IgD-negative memory B cell (primary cell): ENCODE results near the gene GMPR. TPM values are rescaled to one million over a fixed set of nuclear protein-coding genes. Genes with fewer than 3 reads are reported as not detected.
"Not testable (repeated sequence)": the region's sequence is repeated elsewhere in the genome, so short reads cannot be mapped to it uniquely, and the experiment has no call there.

Source experiments
- H3K27ac Mint-ChIP-seq, 3 donors: one replicate each; pipeline ENCODE4 v1.8.0; 2020 to 2022; ENCODE audit warnings: mild to moderate bottlenecking in 3 of 3, mixed read lengths in 3 of 3, moderate library complexity in 1 of 3
- H3K27me3 Mint-ChIP-seq: one replicate; pipeline ENCODE4 v1.8.0; 2021; ENCODE audit warnings: mixed read lengths
- H3K36me3 Mint-ChIP-seq: one replicate; pipeline ENCODE4 v1.8.0; 2020; ENCODE audit warnings: mild to moderate bottlenecking, mixed read lengths
- H3K4me1 Mint-ChIP-seq, 3 donors: one replicate each; pipeline ENCODE4 v1.8.0; 2020 to 2022; ENCODE audit warnings: mixed read lengths in 3 of 3, mild to moderate bottlenecking in 1 of 3
- H3K4me3 Mint-ChIP-seq, 4 donors: one replicate each; pipeline ENCODE4 v1.8.0; 2020 to 2022; ENCODE audit warnings: mild to moderate bottlenecking in 4 of 4, mixed read lengths in 4 of 4, moderate library complexity in 3 of 4
- H3K9me3 Mint-ChIP-seq, 3 donors: one replicate each; pipeline ENCODE4 v1.8.0; 2020 to 2021; ENCODE audit warnings: mixed read lengths in 3 of 3, mild to moderate bottlenecking in 1 of 3
- polyA plus RNA-seq: library from polyadenylated mRNA; unstranded; fragments of 300-500 nt; fragmentation: Illumina TruSeq; gene quantifications from one replicate; pipeline ENCODE4 v1.2.3, GENCODE V29; 2021

GMPR gene
- polyA plus RNA-seq, 1 donor from 2014 or later, result 1.3 TPM

- no peak overlapping the region for H3K27ac Mint-ChIP-seq
- H3K4me3 Mint-ChIP-seq, result no peak overlapping the region
- peaks cover 2% of the 10 kb centered on the region for H3K36me3 Mint-ChIP-seq
- no peaks in the 10 kb centered on the region for H3K9me3 Mint-ChIP-seq
- H3K4me1 Mint-ChIP-seq, result peaks cover 0 to 3% (median 3%) of the 10 kb centered on the region in 3 donors
- H3K27me3 Mint-ChIP-seq, result peaks cover 20% of the 10 kb centered on the region
Observed at GRCh38 chr6:16212276-16212675, 26.1 kb upstream of the GMPR start.

DNA sequence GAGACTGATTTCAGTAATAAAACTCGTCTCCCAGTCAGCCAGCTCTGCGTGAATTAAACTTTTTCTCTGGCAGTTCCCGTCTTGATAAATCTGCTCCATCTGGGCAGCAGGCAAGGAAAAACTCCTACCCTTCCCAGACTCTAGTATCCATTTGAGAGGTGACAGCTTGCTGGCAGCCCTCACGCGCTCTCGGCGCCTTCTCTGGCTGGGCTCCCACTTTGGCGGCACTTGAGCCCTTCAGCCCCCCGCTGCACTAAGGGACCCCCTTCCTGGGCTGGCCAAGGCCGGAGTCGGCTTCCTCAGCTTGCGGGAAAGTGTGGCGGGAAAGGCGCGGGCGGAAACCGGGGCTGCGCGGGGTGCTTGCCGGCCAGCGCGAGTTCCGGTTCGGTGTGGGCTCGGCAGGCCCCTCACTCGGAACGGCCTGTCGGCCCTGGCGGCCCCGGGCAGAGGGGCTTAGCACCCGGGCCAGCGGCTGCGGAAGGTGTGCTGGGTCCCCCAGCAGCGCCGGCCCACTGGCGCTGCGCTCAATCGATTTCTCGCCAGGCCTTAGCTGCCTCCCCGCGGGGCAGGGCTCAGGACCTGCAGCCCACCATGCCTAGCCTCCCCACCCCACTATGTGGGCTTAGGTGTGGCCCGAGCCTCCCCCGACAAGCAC lies 21.8 kb upstream of the GMPR start:
- Mint-ChIP-seq H3K36me3 (no peaks in the 10 kb centered on the region), H3K27me3 (peaks cover 30% of the 10 kb centered on the region), H3K4me1 (peaks cover 0 to 17% (median 10%) of the 10 kb centered on the region in 3 donors), H3K9me3 (no peaks in the 10 kb centered on the region), H3K27ac (no peak overlapping the region), H3K4me3 (no peak overlapping the region)

GRCh38 chr6:16217156-16217721 lies 21.1 kb upstream of the GMPR start:
- Mint-ChIP-seq H3K9me3 (no peaks in the 10 kb centered on the region), H3K4me3 (no peak overlapping the region), H3K27me3 (peaks cover 29% of the 10 kb centered on the region), H3K27ac (no peak overlapping the region), H3K36me3 (no peaks in the 10 kb centered on the region), H3K4me1 (peaks cover 0 to 17% (median 10%) of the 10 kb centered on the region in 3 donors)

DNA sequence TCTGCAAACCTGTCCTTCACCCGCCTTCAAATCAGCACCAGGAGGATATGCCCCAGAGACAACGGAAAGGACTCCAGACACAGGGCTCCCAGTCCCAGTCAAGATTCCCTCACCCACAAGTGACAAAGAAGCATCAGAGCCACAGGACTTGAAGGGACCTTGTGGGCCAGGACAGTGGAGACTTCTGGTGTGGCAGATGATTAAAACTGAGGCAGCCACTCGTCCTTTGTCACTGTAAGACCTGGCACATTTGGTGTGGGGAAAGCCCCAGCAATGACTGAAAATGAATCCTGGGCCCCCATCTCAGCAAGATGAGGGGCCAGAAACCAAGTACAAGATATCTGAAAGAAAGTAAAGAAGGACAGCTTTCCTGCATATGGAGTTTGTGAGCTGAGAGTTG lies 15.6 kb upstream of the GMPR start:
- Mint-ChIP-seq H3K4me3 (no peak overlapping the region), H3K27me3 (peaks cover 28% of the 10 kb centered on the region), H3K4me1 (peaks cover 0 to 10% (median 6%) of the 10 kb centered on the region in 3 donors), H3K9me3 (peaks cover 0 to 2% (median 0%) of the 10 kb centered on the region in 3 donors), H3K27ac (no peak overlapping the region), H3K36me3 (no peaks in the 10 kb centered on the region)

- Mint-ChIP-seq H3K36me3 (no peaks in the 10 kb centered on the region), H3K4me1 (peaks cover 0 to 10% (median 6%) of the 10 kb centered on the region in 3 donors), H3K4me3 (peak overlapping the region in 1 of 4 donors; percentile 25), H3K27me3 (peaks cover 25% of the 10 kb centered on the region), H3K9me3 (peaks cover 0 to 2% (median 0%) of the 10 kb centered on the region in 3 donors), H3K27ac (no peak overlapping the region)
Observed at GRCh38 chr6:16223362-16223761, 15.0 kb upstream of the GMPR start.

DNA sequence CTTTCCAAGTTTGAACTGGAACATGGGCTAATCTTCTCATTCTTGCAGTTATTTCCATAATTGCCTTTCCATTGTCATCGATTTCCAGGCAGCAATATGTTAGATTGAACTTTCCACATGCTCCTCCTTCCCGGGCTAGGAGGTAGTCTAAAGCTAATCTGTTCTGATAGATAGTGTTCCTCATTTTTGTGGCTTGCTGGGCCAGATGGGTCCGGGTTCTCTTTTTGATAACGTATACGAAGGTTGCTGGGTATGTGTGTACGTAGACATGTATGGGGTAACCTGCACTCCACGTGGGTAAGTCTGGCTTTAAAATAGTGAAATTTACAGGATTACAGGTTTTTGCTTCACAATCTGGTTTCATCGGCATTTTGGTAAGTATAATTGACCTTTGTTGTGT lies 14.0 kb upstream of the GMPR start:
- Mint-ChIP-seq H3K4me1 (no peaks in the 10 kb centered on the region), H3K27ac (no peak overlapping the region), H3K36me3 (no peaks in the 10 kb centered on the region), H3K9me3 (peaks cover 0 to 2% (median 0%) of the 10 kb centered on the region in 3 donors), H3K4me3 (no peak overlapping the region), H3K27me3 (peaks cover 19% of the 10 kb centered on the region)

DNA sequence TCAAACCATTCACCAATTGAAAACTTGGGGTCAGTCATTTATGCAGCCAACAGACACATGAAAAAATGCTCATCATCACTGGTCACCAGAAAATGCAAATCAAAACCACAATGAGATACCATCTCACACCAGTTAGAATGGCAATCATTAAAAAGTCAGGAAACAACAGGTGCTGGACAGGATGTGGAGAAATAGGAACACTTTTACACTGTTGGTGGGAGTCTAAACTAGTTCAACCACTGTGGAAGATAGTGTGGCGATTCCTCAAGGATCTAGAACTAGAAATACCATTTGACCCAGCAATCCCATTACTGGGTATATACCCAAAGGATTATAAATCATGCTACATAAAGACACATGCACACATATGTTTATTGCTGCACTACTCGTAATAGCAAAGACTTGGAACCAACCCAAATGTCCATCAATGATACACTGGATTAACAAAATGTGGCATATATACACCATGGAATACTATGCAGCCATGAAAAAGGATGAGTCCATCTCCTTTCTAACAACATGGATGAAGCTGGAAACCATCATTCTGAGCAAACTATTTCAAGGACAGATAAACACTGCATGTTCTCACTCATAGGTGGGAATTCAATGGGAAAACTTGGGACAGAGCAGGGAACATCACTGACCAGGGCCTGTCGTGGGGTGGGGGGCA lies 13.2 kb upstream of the GMPR start:
- not testable (repeated sequence) for H3K4me3 Mint-ChIP-seq, H3K36me3 Mint-ChIP-seq, H3K9me3 Mint-ChIP-seq, H3K4me1 Mint-ChIP-seq, H3K27ac Mint-ChIP-seq
- H3K27me3 Mint-ChIP-seq, result peaks cover 19% of the 10 kb centered on the region

DNA sequence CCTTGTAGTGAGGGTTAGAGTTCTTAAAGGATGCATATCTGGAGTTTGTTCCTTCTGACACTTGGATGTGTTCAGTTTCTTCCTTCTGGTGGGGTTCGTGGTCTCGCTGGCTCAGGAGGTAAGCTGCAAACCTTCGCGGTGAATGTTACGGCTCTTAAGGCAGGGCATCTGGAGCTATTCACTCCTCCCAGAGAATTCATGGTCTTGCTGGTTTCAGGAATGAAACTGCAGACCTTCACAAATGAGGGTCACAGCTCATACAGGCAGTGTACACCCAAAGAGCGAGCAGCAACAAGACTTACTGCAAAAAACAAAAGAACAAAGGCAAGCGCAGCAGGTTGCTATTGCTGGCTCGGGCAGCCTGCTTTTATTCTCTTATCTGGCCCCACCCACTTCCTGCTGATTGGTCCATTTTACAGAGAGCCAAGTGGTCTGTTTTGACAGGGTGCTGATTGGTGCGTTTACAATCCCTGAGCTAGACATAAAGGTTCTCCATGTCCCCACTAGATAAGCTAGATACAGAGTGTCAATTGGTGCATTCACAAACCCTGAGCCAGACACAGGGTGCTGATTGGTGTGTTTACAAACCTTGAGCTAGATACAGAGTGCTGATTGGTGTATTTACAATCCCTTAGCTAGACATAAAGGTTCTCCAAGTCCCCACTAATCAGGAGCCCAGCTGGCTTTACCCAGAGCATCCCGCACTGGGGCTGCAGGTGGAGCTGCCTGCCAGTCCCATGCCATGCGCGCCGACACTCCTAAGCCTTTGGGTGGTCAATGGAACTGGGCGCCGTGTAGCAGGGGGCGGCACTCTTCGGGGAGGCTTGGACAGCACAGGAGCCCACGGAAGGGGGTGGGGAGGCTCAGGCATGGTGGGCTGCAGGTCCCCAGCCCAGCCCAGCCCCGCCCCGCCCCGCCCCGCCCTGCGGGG lies 12.0 kb upstream of the GMPR start:
- H3K4me3 Mint-ChIP-seq, H3K4me1 Mint-ChIP-seq, H3K9me3 Mint-ChIP-seq, H3K36me3 Mint-ChIP-seq, H3K27ac Mint-ChIP-seq: not testable (repeated sequence)
- H3K27me3 Mint-ChIP-seq, result peaks cover 21% of the 10 kb centered on the region

DNA sequence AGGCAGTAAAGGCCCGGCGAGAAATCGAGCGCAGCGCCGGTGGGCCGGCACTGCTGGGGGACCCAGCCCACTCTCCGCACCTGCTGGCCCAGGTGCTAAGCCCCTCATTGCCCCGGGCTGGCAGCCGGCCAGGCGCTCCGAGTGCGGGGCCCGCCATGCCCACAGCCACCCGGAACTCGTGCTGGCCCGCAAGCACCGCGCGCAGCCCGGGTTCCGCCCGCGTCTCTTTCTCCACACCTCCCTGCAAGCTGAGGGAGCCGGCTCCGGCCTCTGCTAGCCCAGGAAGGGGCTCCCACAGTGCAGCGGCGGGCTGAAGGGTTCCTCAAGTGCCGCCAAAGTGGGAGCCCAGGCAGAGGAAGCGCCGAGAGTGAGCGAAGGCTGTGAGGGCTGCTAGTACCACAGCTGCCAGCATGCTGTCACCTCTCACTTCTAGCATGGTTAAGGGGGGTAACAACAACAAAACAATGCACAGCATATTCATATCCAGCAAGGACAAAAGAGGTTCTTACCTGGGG lies 11.3 kb upstream of the GMPR start:
- H3K4me3 Mint-ChIP-seq, result no peak overlapping the region
- H3K27ac Mint-ChIP-seq, result no peak overlapping the region
- peaks cover 0 to 2% (median 0%) of the 10 kb centered on the region in 3 donors for H3K9me3 Mint-ChIP-seq
- H3K36me3 Mint-ChIP-seq, result no peaks in the 10 kb centered on the region
- peaks cover 20% of the 10 kb centered on the region for H3K27me3 Mint-ChIP-seq
- no peaks in the 10 kb centered on the region for H3K4me1 Mint-ChIP-seq

DNA sequence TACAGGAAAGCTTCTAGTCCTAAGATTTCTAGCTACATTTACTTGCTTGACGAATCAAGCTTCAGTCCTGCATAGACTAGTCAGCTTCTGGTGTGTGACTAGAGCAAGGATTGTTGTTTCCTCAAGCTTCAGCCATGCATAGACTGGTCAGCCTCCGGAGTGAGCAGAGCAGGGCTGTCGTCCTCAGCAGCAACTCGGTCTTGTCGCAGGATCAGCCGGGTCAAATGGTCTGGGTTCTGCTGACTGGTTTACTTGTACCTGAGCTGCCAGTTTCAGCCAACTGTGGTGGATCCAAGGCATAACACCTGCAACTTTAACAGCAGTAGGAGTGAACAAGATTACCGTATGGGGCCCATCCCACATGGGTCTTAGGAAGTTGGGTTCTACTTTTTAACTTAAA lies 10.8 kb upstream of the GMPR start:
- Mint-ChIP-seq H3K27ac (no peak overlapping the region), H3K4me3 (no peak overlapping the region), H3K27me3 (peaks cover 20% of the 10 kb centered on the region), H3K4me1 (no peaks in the 10 kb centered on the region), H3K36me3 (no peaks in the 10 kb centered on the region), H3K9me3 (peaks cover 0 to 2% (median 0%) of the 10 kb centered on the region in 3 donors)

DNA sequence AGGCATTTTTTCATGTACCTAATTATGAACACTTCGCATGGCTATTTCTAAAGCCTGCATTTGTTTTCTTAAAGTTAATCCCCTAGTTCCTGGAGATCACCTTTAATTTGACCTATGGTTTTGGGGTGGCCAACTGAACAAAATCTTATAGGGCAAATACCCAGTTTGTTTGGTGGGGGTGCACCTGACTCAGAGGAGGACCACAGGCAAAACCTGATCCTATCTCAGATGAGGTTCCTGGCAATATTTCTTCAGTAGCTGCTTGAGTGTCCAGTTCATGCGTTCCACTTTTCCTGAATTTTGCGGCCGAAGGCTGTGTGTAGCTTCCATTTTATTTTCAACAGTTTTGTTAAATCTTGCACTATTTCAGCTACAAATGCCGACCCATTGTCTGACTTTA lies 10.3 kb upstream of the GMPR start:
- Mint-ChIP-seq H3K27ac (no peak overlapping the region), H3K4me3 (no peak overlapping the region), H3K9me3 (peaks cover 0 to 2% (median 0%) of the 10 kb centered on the region in 3 donors), H3K4me1 (no peaks in the 10 kb centered on the region), H3K36me3 (no peaks in the 10 kb centered on the region), H3K27me3 (peaks cover 18% of the 10 kb centered on the region)

DNA sequence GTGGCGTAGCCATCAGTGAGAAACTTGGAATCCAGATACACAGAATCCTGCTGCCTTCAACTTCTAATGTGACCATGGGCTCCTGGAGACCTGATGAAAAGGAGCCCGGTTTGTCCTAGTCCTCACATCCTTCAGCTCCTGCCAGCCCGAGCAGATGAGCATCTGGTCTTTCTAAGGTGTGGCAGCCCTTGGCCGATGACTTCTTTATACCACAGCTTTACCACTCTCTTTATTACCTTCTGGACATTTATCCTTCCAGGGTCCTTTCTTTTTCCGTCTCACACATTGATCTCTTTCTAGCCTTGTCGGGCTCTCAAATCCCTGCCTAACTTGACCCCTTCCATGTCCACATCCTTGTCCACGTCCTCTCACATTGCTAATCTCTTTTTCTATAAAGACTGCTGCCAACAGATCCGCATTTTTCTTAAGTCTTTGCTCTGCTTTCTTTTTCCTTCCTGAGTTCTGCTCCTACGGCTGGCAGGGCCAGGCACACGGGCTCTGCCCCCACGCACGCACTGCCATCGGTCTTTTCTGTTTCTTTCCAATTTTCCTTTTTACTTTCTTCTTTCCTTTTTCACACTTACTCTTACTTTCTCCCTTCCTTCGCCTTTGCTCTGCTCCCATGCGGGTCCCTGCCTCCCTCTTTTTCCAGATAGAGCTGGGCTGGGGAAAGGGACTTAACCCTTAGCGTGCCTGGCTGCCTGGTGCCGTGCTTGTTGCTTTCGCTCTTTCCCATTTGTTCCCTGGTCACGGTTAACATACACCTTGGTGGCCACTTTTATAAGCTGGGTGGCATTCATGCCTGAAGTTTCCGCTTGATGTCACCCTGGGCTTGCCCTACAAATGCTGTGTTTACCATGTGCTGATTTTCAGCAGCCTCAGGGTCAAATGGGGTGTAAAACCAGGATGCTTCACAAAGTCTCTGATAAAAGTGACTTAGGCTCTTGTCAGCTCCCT lies 9.4 kb upstream of the GMPR start:
- no peaks in the 10 kb centered on the region for H3K36me3 Mint-ChIP-seq
- H3K4me1 Mint-ChIP-seq, result peaks cover 0 to 3% (median 0%) of the 10 kb centered on the region in 3 donors
- no peak overlapping the region for H3K27ac Mint-ChIP-seq
- peaks cover 17% of the 10 kb centered on the region for H3K27me3 Mint-ChIP-seq
- H3K9me3 Mint-ChIP-seq, result peaks cover 0 to 2% (median 0%) of the 10 kb centered on the region in 3 donors
- no peak overlapping the region for H3K4me3 Mint-ChIP-seq

GRCh38 chr6:16229700-16230099 lies 8.7 kb upstream of the GMPR start:
- Mint-ChIP-seq H3K4me1 (peaks cover 0 to 3% (median 0%) of the 10 kb centered on the region in 3 donors), H3K27ac (no peak overlapping the region)

GRCh38 chr6:16230953-16231352 lies 7.4 kb upstream of the GMPR start:
- Mint-ChIP-seq H3K36me3 (no peaks in the 10 kb centered on the region), H3K4me1 (peaks cover 0 to 3% (median 0%) of the 10 kb centered on the region in 3 donors), H3K9me3 (no peaks in the 10 kb centered on the region), H3K27ac (no peak overlapping the region), H3K4me3 (no peak overlapping the region), H3K27me3 (peaks cover 23% of the 10 kb centered on the region)

More at GRCh38 chr6:16229700-16230099, 8.7 kb upstream of the GMPR start:
- H3K27me3 Mint-ChIP-seq, result peaks cover 17% of the 10 kb centered on the region
- peaks cover 0 to 2% (median 0%) of the 10 kb centered on the region in 3 donors for H3K9me3 Mint-ChIP-seq
- H3K4me3 Mint-ChIP-seq, result no peak overlapping the region
- H3K36me3 Mint-ChIP-seq, result no peaks in the 10 kb centered on the region
